Anterior cingulate cortex (tissue), 58 donors: ENCODE data around the gene DEDD.

Experiments
- DNase-seq, 58 donors: peaks; one replicate each; lab custom pipeline; 2025; lab: John Stamatoyannopoulos, UW

The DEDD gene

DNA sequence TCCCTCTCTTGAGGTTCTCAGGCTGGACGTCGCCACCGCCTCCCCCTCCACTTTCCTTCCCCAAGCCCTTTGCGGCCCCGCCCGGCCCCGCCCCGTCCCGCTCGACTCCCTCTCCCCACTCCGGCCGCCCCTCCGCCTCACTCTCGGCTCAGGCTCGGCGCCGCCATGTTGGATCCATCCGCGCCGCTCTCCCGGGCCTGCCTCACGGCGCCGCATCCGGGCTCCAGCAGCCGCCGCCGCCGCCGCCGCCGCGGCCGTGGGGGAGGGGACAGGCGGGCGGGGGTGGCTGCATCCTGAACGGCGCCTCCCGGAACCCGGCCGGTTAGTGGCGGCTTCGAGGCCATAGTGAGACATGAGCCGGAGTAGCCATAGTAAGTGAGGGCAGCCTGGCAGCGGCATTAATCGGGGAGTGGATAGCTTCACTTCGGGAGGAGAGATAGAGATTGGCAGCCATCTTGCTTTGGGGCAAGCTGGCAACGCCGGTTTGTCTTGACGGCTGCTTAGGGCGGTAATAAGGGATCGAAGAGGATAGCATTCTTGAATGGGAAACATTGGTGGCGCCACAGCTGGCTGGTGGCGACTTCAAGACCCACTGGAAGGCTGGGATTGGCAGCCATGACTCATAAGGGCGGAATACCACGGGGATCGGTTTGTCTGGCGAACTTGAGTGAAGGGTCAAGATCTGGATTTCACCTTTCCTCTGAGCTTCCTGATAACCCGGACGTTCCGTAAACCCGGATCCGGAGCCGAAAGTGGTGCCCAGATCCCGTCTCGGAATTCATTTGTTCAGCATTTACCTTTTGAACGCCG lies at the start of gene DEDD:
TSS of gene DEDD (minus strand) at position 258 of the 810 bp plus-strand sequence. CDS start 8,205 bp downstream, outside the sequence.
- DNase-seq = peak; percentile 66 to 98 (median 92)

DNA sequence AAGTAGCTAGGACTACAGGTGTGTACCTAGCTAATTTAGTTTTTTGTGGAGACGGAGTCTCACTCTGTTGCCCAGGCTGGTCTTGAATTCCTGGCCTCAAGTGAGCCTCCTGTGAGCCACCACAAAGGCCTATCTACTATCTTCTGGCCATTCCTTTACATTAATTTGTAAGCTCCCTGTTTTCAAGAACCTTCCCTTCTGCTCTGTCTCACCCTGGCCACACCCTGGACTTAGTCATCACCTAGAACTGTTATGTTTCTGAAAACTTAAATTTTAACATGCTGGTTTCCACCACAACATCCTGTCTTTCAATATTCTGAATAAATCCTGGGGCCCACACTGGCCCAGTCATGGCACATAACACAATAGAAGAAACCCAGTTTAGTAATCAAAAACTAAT lies 49.7 kb upstream of the DEDD start:
- DNase-seq = no peak

- DNase-seq = no peak
These were observed 48.2 kb upstream of the DEDD start for GRCh38 chr1:161180639-161181038.

DNA sequence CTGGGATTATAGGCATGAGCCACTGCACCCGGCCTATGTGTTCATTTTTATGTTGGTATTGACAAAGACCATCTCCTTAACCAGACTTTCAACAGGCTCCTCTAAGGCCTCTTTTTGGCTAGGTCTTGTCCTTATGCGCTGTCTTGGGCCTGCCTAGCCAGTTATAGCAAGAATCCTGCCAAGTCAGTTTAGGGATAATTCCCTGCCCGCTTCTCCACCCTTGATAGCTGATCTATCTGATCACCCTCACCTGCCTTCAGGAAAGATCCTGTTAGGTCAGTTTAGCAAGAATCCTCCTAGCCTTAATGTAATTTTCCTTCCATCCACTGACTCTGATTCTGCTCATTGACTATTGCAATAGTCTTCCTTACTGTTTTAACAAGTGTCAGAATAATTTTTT lies 47.2 kb upstream of the DEDD start:
- no peak for DNase-seq

- DNase-seq = no peak
These were observed 45.4 kb upstream of the DEDD start for GRCh38 chr1:161177936-161178244.

GRCh38 chr1:161177112-161177935 lies 44.9 kb upstream of the DEDD start, which contains the start of gene B4GALT3:
TSS of gene B4GALT3 (minus strand) at chr1:161177507. CDS start at chr1:161176060, 1,447 bp downstream.
- peak in 57 of 58 donors; percentile 65 to 93 (median 84) for DNase-seq

DNA sequence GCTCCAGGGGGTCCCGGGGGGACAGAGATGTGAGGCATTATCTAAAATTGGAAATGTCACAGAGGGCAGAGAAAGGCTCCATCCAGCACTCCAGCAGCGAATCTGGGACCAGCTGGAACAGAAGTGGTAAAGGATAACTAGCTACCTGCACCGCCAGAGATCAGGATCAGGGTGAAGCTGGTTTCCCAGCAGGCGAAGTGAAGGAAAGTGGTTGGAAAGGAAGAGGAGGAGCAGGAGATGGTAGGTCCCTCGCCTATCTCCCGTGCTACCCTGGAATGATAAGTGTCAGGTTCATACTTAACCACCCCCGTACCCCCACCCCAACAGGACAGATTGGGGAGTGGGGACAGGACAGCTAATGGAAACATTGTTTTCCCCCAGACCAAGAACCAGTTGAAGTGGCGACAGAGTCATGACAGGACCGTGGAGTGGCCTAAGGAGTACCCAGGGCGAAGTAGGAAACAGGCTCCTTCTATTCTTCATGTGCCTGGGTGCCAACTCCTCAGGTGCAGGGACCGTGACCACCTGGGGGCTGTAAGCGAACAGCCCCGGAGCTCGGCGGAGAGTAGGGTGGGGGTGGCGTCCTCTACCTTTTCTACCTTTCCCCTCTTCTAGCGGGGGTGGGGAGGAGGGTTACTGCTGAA lies 44.1 kb upstream of the DEDD start:
- peak in 1 of 58 donors; percentile 44 for DNase-seq

DNA sequence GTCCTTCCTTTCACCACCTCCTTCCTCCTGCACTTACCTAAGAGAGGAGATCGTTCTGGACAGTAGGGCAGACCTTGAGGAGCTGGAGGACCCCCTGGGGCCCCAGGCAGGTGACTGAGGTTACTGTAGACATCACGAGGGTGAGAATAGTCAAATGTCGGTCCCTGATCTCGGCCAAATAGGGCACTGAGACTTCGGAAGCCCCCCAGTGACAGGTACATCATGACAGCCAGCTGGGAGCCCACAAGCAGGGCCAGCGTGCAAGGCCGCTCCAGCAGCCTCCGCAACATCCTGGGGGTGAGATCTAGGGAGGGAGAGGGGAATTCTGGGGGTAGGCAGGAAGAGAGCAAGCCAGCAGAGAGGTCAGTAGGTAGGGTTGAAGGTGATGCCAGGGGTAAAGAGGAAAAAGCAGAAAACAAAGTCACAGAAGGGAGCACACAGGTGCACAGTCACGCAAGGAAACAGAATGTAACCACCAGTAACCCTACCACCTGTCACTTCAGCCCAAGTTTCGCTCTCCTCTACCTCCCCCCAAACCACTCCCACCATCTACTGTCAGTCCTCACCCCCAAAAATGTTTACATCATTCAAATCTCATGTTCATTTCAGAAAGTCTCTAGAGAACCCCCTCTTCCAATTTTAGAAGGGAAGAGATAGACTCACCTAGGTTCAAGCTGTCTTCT lies 43.4 kb upstream of the DEDD start:
- no peak for DNase-seq

DNA sequence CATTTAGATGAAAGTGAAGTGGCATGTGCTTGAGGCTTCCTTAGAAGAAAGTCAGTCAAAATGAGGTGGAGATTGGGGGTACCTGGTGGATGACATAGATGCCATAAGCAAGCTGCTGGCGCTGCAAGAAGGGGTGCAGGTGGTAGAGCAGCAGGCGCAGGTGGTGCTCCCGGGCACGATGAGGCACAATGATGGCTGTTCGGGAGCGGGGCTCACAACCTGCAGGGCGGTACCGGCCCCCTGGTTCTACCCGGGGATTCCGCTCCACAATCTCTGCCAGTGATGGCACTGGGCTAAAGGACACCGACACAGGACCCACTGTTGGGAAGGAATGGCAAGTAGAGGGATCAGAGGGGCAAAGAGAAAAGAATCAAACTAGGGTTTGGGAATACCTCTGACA lies 42.4 kb upstream of the DEDD start:
- no peak for DNase-seq

DNA sequence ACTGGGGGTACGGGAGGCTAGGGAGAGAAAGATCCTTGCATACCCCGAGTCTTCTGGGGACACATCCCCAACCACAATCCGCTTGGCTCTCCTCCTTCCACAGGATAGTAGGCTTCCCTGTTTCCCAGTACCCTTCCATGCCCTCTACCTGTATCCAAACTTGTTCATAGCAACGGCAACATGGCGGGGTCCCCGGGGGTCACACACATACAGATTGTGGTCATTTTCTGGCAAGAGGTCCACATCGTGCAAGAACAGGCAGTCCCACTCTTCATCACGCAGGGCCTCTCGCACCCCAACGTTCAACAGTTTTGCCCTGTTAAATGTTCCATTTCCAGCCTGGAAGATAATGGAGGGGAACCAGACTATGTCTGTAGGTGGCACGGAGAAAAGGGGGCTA lies 41.2 kb upstream of the DEDD start:
- DNase-seq = no peak

GRCh38 chr1:161172776-161173376 lies 40.4 kb upstream of the DEDD start:
- no peak for DNase-seq

DNA sequence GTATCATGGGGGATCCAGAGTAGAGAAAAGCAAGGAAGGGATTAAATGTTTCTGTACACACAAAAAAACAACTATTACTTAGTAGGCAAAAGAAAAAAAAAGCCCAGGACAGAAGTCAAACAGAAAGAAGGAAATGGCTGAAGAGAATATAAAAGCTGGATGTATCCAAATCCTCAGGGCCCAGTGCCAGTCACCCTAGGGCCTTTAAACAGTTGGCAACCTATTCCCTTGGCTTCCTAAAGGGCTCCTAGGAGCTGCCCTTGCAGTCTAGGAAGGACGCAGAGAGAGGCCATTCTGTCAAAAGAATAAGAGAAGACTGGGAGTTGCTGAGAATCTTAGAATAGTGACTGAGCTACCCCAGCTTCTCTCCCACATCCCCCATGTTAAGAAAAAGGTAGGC lies 39.9 kb upstream of the DEDD start:
- DNase-seq = no peak

DNA sequence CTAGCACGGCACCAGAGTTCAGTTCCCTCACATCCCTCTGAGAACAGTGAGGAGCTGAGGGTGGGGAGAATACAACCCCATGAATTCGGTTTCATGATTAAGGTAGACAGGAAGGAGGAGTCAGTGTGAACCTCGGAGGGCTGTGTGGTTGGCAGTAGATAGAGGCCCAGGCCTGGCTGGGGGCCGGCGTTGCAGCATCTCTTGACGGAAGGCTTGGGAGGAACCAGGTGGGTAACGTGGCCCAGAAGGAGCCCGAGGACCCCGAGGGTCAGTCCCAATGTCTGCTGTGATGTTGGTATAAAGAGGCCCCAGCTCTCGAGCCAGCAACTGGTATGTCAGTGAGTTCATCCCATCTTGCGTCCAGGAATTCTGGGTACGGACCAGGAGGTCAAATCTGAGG lies 39.2 kb upstream of the DEDD start:
- DNase-seq = no peak

- DNase-seq = no peak
These were observed 38.7 kb upstream of the DEDD start for GRCh38 chr1:161171191-161171590.

DNA sequence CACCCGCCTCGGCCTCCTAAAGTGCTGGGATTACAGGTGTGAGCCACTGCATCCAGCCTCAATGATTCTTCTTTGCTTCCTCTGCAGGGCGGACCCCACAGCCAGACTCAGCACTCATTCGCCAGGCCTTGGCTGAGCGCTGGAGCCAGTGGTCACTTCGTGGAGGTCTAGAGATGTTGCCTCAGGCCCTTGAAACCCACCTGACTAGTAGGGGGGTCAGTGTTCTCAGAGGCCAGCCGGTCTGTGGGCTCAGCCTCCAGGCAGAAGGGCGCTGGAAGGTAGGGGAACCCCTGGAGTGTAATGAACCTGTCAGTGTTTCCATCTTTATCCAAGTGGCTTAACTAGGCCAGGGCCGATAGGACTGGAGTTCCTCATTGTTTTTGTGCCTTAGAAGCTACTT lies 36.4 kb upstream of the DEDD start:
- no peak for DNase-seq

DNA sequence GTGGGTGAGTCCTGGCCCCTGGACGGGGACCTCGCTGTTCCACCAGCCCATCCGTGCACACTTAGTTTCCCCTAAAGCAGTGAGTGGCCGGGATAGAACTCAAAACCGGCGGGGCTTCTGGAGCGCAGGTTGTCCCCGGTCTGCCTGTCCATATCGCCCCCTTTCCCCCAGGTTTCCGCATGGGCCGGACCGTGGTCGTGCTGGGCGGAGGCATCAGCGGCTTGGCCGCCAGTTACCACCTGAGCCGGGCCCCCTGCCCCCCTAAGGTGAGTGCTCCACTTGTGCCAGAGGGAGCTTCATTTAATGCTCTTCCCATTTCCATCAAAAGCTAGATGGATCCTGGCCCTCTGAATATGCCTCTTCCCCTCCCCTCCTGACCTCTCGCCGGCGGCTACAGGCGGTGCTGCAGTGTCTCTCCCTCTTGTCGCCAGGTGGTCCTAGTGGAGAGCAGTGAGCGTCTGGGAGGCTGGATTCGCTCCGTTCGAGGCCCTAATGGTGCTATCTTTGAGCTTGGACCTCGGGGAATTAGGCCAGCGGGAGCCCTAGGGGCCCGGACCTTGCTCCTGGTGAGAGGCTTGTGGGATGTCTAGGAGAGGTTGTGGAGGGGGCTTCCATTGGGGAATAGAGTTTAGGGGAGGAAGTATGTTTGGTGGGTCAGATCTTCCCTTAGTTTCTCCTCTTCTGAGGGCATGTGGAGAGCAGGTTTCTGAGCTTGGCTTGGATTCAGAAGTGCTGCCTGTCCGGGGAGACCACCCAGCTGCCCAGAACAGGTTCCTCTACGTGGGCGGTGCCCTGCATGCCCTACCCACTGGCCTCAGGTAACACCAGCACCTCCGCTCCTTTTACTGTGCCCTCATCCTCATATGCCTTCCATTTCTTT lies 34.4 kb upstream of the DEDD start:
- DNase-seq = peak in 2 of 58 donors; percentile 36 to 55

GRCh38 chr1:161165742-161166668 lies 33.5 kb upstream of the DEDD start, which contains the start of gene PPOX:
TSS of gene PPOX (plus strand) at chr1:161166426. CDS start at chr1:161166848, 422 bp downstream.
- peak; percentile 85 to 99 (median 97) for DNase-seq
